Epidermal melanocyte (primary cell): Measurements from ENCODE around the gene CUEDC1.

Source experiments
- DNase-seq: peaks from one replicate; pipeline ENCODE4 v3.0.0; 2011; ENCODE audit warnings: low spot score; ENCODE audit not compliant: insufficient read length

CUEDC1 gene

DNA sequence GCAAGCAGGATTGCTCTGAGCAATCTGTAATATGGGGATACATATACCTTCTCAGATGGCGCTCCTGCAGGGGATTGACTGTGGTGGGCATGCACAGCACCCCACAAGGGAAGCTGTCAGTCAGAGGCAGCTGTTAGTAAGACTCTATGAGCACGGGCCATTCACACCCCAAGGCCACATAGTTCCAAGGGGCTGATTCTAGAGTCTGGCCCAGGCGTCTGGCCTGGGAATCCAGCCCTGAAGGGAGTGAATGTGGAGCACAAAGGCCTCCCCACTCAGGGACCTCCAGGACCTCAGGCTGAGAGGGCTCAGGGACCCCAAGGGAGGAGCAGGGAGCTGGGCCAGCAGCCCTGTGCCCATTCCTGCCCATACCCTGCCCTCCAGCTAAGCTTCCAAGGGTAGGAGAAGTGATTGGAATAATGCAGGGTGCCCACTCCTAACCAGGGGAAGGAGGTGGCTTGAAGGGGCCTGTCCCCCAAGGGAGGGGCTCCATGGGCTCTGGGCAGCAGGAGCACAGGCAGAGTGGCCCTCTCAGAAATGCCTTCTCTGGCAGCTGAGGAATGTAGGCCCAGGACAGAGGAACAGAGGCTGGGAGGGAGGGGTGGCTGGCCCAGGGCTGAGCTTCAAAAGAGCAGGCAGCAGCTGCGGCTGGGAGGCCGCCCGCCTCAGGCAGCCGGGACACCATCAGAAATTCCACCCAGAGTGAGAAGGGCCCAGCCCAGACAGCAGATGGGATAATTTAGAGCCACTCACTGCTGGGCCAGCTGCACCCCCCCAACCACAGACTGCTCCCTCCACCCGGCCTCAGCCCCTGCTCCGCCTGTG, 56.5 kb downstream of the CUEDC1 start:
- DNase-seq, result peak; percentile 84

DNA sequence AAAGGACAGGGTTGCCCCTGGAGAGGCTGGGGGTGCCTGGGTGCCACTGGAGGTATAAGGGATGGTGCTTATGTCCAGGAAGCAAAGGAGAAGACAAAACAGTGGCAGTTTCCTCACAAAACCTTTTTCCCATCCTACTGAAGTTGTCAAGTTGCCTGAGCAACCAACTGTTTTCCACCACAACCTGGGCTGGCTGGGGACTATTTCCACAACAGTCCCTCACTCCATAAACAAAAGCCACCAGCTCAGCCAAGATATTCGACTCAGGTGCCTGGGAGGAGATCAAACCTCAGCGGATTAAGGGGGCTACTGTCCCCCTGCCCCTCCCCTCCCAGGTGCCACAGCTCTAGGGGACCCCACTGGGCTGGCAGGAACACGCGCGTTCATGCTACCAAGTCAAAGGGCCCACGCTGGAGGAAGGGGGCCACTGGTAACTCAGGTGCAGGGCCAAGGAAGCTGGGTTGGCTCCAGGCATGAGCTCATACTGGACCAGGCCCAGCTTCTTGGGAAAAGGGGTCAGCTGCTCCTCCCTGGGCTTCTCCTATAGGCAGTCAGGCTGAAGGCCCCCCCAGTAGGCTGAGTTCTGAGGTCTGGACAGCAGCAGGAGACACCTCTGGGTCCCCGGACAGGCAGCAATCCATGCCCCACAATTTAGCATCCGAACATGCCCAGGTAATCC, 59.7 kb downstream of the CUEDC1 start:
- DNase-seq, result no peak

DNA sequence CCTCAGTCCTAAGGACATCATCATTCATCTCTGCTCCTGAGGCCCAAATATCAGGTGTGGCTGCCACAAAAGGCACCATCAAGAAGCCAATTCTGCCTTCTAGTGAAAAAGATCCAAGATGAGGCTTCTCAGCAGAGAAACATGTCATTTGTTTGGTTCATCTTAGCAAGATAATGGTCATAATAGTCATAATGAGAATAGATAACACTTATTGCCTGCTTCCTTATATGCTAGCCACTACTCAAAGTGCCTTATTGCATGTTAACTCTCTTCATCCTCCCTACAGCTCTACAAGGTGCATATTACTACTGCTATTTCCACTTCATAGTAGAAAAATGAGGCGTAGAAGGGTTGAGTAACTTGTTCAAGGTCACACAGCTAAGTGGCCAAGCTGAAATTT, 60.4 kb downstream of the CUEDC1 start:
- DNase-seq, result no peak

DNA sequence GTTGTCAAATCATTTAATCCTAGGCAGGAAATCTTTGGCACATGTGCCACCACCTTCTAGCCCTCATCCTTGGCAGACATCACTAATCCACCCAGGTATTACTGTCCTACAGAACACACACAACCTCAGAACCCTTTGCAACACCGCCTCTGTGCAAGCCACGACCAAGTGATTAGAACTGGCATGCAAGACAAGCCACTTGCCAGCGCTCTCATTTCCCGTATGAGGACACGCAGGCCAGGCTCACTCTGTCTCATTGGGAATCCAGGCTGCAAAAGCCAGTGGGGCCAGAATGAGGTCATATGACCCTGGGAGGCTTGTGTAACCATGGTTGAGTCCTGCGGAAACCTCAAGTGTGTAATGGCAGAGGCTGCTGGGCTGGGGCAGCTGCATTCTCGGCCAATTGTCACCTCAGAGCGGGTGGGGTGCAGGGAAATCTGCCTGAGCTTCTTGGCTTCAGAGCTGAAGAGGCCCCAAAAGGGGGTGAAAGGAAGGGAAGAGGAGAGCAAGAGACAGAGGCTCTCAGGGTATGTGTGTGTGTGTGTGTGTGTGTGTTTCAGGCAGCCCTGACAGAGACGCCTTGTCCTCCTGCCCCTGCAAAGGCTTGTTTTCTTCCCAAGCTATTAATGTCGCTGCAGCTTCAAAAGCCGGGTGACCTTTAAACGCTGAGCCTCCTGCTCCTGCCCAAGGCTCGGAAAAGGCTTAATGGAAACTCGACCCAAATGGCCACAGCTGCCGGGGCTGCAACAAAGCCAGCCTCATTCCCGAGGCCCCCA, 62.2 kb downstream of the CUEDC1 start:
- peak; percentile 86 for DNase-seq

DNA sequence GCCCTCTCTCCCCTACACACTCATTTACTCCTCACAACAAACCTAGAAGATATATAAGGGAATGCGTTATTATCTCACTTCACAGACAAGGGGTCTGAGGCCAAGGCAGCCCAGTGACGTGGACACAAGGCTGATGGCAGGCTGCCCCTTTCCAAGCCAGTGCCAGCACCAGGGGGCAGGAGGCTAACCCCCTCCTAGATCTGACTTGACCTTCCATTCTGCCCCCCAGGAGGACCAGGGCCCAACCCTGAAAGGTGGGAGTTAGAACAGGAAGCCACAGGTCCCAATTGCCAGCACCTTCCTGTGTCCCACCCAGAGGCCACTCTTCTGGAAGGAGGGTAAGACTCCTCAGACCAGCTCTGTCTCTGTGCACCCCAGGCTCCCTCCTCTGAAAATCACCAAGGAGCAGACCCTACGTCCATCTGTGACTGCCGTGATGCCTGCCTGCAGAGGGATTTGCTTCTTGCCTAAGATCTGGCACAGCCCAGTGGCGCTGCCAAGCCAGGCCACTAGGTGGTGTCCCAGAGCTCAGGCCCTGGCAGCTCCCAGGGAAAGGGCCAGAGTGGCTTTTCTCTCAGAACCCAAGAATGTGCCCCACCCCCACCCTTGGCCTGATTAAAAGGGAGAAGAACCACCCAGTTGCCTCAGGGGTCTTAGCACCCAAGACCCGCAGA, 62.9 kb downstream of the CUEDC1 start:
- DNase-seq, result peak; percentile 95

DNA sequence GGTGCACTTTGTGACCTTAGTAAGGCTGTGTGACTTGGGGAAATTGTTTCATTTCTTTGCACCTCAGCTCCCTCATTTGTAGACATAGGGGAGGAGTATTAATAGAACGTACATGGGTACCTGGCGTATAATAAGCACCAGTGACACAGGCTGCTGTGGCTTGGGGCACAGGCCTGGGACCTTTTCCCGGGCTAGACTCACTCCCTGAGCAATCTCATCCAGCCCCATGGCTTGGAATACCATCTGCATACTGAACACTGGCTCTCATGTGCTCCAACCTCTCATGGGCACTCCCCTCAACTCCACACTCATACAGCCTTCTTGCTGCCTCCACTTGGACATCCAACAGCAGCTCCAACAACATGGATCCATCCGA, 64.4 kb downstream of the CUEDC1 start:
- peak; percentile 3 for DNase-seq

DNA sequence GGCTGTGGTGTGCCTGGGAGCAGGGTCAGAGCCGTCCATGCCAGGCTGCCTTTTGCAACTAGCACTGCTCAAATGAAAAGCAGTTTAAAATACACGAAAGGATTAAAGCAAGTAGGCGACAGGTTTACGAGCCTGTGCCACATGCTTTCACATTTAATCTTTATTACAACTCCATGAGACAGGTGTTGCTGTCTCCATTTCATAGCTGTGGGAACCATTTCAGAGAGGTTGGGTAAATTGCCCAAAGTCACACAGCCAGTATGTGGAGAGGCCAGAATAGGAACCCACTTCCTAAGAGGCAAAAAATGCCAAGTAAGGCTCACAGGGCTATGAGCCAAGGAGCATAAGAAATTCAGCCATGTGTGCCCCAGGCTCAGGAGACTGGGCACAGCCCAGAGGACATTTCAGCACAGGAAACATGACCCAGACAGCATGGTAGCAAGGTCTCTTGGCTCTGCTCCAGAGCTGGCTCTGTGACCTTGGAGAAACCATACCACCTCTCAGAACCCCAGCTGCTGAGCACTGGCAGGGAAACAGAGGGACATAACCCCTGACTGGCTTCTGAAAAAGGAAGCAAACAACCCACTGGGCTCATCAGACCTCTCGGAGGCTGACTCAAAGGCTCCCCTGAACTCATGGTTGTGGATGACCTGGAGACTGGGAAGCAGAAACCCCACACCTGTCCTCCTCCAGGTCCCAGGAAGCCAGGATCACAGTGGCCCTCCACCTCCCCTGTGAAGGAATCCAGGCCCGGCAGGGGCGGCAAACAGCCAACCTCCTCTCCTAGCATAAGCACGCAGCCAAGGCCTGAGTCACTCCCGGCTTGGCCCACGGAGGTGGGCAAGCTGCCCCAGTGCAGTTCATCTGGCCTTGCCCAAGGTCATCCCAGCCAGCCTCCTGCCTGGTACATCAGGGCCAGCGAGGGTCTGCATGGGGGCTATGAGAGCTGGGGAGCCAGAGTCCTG, 65.0 kb downstream of the CUEDC1 start:
- DNase-seq, result peak; percentile 24

DNA sequence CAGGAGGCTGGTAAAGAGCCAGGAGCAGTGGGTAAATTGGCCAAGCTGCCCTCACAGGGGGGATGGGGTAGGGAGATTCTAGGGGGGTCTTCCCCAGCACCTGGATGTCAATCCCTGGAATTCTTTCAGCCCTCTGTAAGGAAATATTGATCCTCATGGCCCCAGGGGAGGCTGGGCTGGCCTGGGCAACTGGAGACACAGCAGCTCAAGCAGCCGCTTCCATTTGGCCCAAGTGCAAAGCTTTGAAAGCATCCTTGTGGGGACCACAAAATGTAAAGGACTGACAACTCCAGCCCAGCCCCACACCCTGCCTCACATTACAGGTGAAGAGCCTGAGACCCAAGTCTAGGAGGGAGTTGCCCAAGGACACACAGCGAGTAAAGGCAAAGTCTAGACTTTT, 66.0 kb downstream of the CUEDC1 start:
- peak; percentile 14 for DNase-seq

DNA sequence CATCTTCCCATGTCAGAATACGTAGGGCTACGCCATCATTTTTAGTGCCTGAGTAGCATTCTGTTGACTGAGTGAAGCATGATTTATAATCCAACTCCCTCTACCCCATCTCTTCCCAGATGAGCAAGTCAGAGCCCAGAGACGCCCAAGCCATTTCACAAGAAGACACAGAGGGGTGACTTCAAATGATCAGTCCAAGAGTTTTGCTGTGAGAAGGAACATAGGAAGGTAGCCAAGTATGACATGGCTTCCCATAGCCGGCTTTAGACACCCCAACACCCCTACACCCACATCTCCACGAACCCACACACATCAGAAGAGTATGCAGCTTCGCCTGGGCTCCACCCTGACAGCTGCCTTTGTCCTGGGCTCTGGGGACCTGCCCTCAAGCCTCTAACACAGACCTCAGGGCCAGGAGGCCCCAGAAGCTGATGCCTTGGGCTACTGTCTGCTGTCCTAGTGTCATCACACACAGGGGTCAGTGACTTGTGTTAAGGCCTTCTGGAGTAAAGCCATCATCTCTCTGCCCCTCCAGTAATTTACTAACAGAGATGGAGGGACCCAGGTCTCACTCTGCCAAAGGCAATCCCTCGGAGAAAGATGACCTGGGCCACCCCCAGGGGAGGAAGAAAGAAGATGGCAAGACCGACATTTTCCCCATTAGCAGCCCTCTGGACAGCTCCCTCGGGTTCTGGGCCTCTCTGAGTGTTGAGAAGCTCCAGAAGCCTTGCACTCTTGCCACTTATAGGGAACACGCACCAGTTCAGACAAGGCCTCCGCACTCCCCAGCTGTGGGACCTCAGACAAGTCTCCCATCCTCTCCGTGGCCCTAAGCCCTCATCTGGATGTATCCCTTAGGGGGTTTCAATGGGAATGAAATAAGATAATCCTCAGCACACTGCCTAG, 66.6 kb downstream of the CUEDC1 start:
- no peak for DNase-seq

DNA sequence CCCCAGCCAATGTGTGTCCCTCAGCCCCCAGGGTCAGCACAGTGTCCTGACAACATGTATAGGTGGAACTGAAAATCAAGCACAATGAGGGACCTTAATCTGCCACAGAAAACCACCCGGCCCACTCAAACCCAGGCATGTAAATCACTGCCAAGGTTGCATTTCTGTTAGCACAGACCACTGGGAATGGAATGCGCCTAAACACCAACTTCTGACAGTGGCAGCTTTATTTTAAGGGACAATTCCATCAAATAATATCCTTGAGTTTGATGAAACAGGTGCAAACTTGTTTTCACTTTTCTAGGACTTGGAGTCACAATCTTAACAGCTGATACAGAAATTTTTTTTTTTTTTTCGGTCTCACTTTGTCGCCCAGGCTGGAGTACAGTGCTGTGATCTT, 68.1 kb downstream of the CUEDC1 start:
- no peak for DNase-seq

DNA sequence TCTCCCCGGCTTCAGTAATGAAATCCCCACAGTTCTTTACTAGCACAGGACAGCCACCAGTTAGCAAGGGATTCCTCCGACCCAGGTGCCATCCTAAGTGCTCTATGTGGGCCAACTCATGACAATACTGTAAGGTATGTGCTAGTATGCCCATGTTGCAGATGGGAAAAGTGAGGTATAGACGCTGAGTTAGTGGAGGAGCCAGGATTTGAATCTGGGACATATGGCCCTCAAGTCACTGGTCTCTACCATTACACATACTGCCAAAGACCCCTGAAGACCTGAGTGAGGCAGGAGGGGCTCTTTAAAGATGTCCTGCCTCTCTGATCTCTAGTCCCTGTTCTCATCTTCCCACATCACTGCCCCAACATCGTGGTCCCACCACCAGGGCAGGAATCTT, 69.2 kb downstream of the CUEDC1 start:
- no peak for DNase-seq

DNA sequence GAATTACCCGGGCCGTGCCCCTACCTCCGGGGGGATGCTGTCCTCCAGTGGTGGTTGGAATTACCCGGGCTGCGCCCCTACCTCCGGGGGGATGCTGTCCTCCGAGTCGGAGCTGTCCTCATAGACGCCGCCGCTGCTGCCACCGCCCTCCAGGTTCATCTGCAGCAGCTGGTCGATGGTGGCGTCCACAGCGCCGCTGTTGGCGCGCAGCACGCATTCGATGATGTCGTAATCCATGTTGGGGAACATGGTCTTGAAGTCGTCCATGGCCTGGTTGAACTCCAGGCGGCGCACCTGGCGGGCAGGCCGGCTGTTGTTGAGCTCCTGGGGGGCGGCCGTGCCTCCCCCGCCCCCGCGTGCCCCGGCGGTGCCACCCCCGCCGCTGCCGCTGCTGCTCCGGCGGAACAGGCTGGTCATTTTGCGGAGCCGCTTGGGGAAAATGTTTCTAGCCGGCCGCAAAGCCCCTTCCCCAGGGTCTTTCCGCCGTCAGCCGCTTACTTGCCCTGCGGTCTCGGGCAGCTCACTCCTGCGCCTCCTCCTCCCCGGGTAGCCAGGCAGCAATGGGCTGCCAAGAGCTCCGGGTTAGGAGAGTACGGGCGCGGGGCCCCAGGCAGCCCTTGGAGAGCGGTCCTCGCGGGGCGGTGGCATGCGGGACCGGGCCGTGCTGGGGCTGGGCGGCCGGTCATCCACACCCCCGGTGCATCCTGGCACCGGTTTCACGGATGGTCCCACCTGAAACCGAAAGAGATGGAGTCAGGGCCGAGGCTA, 69.9 kb downstream of the CUEDC1 start:
- no peak for DNase-seq

DNA sequence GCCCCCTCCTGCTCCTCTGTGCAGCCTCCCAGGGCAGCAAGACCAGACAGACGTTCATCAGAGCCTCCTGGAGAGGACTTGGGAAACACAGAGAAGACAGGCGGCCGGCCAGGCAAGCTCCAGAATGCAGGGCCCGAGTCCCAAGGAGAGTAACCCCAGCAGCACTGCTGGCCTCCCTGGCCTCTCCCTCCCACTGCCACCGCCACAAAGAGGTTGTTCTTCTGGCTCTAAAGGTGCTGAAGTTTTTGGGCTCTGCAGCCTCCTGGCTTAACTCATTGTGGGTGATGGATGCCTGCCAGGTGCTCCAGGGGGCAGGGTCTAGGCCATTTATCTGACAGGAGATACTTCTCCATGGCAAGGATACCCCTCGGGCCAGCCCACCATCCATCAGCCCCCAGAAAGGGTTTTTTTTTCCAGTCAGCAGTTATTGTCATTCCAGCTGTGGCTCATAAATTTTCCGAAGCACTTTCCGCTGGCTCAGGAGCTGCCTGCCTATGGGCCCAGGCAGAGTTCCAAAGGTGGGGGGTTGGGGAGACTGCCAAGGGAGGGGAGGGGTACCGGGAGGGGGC, 73.3 kb downstream of the CUEDC1 start:
- no peak for DNase-seq

DNA sequence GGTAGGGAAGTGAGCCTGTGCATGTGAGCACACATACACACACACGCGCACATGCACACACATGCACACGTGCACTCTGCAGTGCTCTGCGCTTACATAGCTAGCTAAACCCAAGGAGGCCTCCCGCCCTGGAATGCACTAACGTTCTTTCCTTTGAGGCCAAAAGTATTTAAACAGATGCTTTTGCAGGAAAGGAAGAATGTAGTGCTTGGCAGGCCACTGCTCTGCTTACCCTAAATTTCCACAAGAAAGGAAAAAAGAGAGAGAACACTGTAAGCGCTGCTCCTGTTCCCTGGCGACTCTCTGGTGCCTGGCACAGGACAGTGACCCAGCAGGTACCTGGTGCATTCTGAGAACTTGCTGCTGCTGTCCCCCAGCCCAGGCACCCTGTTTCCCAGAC, 74.1 kb downstream of the CUEDC1 start:
- peak; percentile 70 for DNase-seq

DNA sequence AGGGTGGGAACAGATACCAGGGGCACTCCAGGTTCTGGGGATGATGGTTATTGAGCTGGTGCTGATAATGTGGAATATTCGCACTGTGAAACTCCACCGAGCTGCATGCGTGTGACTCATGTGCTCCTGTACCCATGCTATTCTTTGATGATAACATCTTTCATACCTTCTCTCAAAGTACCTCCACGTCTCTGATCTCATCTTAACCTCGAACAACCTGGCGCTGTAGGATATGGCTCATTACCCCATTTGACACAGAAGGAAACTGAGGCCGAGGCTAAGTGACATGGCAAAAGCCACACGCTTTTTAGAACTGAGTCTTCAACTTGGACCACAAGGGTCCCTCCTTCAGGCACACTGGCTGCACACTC, 75.1 kb downstream of the CUEDC1 start:
- no peak for DNase-seq

DNA sequence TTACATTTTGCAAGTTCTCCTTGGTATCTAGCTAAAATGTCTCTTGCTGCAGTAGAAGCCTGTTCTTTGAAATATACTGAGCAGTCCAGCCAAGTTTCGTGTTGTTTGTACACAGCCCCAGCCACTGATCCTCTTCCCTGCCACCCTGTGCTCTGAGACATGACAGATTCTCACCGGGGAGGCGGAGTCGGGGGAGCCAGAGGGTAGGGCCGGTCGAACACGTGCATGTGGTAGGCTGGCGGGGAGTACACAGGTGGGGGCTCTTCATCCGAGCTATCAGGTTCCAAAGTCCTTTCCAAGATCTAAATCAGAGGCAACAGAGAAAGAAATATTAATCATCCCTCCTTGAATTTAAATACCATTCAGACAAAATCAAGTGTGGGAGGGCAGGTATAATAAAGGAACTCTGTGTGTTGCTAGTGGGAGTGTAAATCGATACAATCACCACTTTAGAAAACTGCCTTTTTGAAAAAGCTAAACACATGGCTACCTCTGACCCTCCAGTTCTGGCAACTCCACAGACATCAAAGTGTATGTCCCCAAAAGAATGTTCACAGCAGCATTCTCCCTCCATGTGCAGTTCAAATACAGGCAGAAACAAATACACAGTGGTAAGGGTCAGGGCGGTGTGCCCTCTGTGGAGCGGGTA, 75.7 kb downstream of the CUEDC1 start:
- DNase-seq, result no peak

DNA sequence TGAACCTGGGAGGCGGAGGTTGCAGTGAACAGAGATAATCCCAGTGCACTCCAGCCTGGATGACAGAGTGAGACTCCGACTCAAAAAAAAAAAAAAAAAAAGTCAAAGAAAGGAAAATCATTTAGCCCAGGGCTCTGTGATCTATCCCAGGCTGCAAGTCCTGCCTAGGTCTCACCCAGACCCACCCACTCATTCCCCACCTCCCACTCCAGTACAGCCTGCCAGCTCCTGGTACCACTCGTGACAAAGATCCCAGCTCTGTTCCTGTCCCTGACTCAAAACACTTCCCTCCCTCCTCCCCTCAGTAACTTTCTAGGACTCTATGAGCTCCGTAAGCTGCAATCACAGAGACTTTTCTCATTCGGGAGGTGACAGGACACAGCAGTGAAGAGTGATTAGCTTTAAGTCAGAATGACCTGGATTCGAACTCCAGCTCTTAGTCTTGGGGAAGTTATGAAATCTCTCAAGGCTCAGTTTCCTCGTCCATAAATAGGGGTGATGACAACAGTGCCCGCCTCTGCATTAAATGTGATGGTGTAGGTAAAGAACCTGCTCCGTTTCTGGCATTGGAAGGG, 77.3 kb downstream of the CUEDC1 start:
- no peak for DNase-seq

DNA sequence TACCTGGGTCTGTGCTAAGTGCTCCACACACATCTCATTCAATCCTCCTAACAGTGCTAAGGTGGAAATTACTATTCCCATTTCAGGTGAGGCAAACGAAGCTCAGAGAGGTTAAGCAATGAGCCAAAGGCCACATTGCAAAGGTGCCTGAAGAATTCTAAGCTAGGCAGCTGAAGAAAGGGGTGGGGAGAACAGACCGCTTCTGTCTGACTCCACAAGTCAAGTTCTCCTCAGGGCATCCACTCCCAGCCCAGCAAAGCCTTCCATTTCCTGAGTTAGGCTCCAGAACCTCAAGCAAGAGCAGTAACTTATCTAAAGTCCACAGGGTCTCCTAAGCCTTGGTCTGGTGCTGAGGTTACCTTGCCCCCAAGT, 78.4 kb downstream of the CUEDC1 start:
- peak; percentile 79 for DNase-seq
